Thoracic aorta (tissue), 2 donors: Measurements from ENCODE around the gene SYNE2. TPM values are rescaled to one million over a fixed set of nuclear protein-coding genes. Genes with fewer than 3 reads are reported as not detected.

Experiments used
- ATAC-seq: fragments of 150-250 bp; one replicate; pipeline ENCODE4 v1.8.0; 2017; ENCODE audit warnings: low read depth; ENCODE audit not compliant: insufficient number of reproducible peaks, low FRiP score
- DNase-seq: peaks from one replicate; pipeline ENCODE4 v3.0.0-alpha.2; 2020; ENCODE audit warnings: low spot score
- H3K27ac ChIP-seq, 2 donors: fragments of 200-600 bp; sonication (generic); 1 replicate in 1 of 2; 2 replicates in 1 of 2; pipeline ENCODE4 v1.5.1; 2016; ENCODE audit warnings: mild to moderate bottlenecking in 2 of 2, moderate library complexity in 2 of 2
- H3K27me3 ChIP-seq: fragments of 200-600 bp; sonication (generic); replicated peaks from 2 replicates; pipeline ENCODE4 v1.6.0; 2016; ENCODE audit warnings: mild to moderate bottlenecking; ENCODE audit not compliant: insufficient read depth
- H3K36me3 ChIP-seq: fragments of 200-600 bp; sonication (generic); one replicate; pipeline ENCODE4 v1.5.1; 2016
- H3K4me1 ChIP-seq, 2 donors: fragments of 200-600 bp; sonication (generic); 1 replicate in 1 of 2; 2 replicates in 1 of 2; pipeline versions ENCODE4 v1.5.1 to v1.6.0; 2016; ENCODE audit warnings: low read depth in 2 of 2, mild to moderate bottlenecking in 1 of 2; ENCODE audit not compliant: control insufficient read depth in 1 of 2
- H3K4me3 ChIP-seq: fragments of 200-600 bp; sonication (generic); 2 replicates; pipeline ENCODE4 v1.5.1; 2016; ENCODE audit warnings: mild to moderate bottlenecking
- H3K9me3 ChIP-seq: fragments of 200-600 bp; sonication (generic); 2 replicates; pipeline ENCODE4 v1.5.1; 2016
- total RNA-seq, 2 donors: library from RNA; depleted of rRNA; stranded (reverse); fragments of >200 nt; gene quantifications; one replicate each; pipeline versions ENCODE4 v1.1.0 to v1.2.3, GENCODE V29; 2016
- TF ChIP-seq, protein P1 (sequence below): fragments of 200-600 bp; sonication (generic); IDR thresholded peaks from one replicate; pipeline ENCODE4 v1.5.1; 2019; ENCODE audit warnings: antibody characterized with exemption

SYNE2 gene
- total RNA-seq, 2 donors from 2014 or later: 125 to 256 TPM

DNA sequence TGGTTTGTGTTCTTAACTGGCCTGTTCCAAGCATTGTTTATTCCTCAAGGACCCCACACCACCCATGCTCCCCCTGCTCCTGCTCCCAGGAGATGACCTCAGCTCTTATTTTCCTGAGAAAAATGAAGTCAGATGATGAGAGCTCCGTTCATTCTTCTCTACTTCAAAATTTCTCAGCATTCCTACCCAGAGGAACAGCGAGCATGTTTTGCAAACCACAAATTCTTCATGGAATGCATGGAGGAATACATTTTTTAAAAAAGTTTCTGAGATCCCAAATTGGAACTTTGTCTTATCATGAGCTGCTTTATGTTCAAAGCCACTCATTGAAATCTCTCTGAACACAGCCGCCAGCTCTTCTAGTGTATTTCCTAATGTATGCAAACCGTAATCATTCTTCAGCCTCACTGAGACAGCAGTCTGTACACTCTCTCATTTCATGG lies 44.9 kb downstream of the SYNE2 start:
- Histone ChIP-seq H3K27ac (peak overlapping the region in 1 of 2 donors; percentile 49), H3K4me1 (peaks cover 45 to 58% of the 10 kb centered on the region in 2 donors), H3K27me3 (no peaks in the 10 kb centered on the region), H3K4me3 (no peak overlapping the region), H3K9me3 (no peaks in the 10 kb centered on the region), H3K36me3 (no peaks in the 10 kb centered on the region)
- ATAC-seq: no peak
- no peak for DNase-seq
- TF ChIP-seq, protein P1, sequence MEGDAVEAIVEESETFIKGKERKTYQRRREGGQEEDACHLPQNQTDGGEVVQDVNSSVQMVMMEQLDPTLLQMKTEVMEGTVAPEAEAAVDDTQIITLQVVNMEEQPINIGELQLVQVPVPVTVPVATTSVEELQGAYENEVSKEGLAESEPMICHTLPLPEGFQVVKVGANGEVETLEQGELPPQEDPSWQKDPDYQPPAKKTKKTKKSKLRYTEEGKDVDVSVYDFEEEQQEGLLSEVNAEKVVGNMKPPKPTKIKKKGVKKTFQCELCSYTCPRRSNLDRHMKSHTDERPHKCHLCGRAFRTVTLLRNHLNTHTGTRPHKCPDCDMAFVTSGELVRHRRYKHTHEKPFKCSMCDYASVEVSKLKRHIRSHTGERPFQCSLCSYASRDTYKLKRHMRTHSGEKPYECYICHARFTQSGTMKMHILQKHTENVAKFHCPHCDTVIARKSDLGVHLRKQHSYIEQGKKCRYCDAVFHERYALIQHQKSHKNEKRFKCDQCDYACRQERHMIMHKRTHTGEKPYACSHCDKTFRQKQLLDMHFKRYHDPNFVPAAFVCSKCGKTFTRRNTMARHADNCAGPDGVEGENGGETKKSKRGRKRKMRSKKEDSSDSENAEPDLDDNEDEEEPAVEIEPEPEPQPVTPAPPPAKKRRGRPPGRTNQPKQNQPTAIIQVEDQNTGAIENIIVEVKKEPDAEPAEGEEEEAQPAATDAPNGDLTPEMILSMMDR: no peak

DNA sequence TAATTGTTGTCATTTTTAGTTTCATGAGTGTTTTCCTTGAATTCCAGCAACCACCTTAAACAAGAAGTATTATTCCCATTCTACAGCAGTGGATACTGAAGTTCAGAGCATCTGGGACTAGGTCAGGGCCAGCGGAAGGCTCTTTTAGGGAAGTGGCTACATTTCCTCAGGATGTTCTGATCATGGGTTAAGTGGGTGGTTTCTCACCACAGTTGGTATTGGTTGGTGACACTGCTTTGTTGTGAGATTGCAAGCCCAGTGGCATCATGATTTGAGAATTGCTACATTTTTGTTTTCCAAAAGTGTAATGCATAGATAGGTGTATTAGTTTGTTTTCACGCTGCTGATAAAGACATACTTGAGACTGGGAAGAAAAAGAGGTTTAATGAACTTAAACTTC lies 47.1 kb downstream of the SYNE2 start:
- no peaks in the 10 kb centered on the region for H3K9me3 ChIP-seq
- no peaks in the 10 kb centered on the region for H3K27me3 ChIP-seq
- no peak overlapping the region for H3K27ac ChIP-seq
- H3K4me3 ChIP-seq: no peak overlapping the region
- no peak for ATAC-seq
- no peak for DNase-seq
- TF ChIP-seq, protein P1: no peak
- no peaks in the 10 kb centered on the region for H3K36me3 ChIP-seq
- peaks cover 32 to 39% of the 10 kb centered on the region in 2 donors for H3K4me1 ChIP-seq

DNA sequence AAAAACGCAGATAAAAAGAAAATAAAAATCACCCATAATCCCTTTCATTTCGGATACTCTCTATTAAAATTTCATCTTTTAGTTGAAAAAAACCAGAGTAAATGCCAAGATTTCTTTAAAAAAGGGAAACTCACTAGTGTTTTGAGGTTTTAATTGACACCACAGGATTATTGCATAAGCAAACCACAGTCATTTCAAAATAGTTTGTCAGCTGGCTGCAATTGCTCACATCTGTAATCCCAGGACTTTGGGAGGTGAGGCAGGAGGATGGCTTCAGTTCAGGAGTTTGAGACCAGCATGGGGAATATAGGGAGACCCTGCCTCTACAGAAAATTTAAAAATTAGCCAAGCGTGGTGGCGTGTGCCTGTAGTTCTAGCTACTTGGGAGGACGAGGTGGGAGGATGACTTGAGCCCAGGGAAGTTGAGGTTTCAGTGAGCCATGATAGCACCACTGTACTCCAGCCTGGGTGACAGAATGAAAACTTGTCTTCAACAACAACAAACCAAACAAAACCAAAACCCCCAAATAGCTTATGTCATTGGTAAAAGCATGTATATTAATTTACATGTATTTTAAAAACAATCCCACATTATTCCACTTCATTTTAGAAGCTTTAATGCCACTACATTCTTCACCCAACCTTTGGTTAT lies 48.8 kb downstream of the SYNE2 start:
- ATAC-seq: no peak

DNA sequence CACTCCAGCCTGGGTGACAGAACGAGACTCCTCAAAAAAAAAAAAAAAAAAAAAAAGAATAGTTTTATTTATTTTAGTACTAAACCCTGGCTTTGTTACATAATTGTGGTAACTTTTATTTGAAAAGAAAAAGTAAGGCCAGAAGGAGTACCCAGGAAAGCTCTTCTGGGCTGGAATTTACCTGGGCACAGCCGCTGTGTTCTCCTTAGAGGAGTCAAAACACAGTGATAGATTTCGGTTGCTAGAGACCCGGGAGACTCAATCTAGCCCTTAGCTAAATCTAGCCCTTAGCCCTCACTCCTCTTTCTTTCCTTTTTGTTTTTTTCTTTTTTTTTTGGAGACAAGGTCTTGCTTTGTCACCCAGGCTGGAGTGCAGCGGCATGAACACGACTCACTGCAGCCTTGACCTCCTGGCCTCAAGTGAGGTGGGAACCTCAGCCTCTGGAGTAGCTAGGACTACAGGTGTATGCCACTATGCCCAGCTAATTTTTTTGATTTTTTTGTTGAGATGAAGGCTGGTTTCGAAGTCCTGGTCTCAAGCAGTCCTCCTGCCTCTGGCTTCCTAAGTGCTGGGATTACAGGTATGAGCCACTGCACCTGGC lies 49.7 kb downstream of the SYNE2 start:
- no peak for DNase-seq
- Histone ChIP-seq H3K4me3 (no peak overlapping the region), H3K36me3 (no peaks in the 10 kb centered on the region), H3K4me1 (peaks cover 10 to 15% of the 10 kb centered on the region in 2 donors), H3K27ac (no peak overlapping the region), H3K9me3 (no peaks in the 10 kb centered on the region), H3K27me3 (no peaks in the 10 kb centered on the region)
- ATAC-seq: no peak
- TF ChIP-seq, protein P1: no peak

More for the DNA sequence above, 48.8 kb downstream of the SYNE2 start:
- Histone ChIP-seq H3K27me3 (no peaks in the 10 kb centered on the region), H3K36me3 (no peaks in the 10 kb centered on the region), H3K4me3 (no peak overlapping the region), H3K27ac (no peak overlapping the region), H3K9me3 (no peaks in the 10 kb centered on the region), H3K4me1 (peaks cover 18 to 23% of the 10 kb centered on the region in 2 donors)
- DNase-seq: no peak
- TF ChIP-seq, protein P1: no peak

DNA sequence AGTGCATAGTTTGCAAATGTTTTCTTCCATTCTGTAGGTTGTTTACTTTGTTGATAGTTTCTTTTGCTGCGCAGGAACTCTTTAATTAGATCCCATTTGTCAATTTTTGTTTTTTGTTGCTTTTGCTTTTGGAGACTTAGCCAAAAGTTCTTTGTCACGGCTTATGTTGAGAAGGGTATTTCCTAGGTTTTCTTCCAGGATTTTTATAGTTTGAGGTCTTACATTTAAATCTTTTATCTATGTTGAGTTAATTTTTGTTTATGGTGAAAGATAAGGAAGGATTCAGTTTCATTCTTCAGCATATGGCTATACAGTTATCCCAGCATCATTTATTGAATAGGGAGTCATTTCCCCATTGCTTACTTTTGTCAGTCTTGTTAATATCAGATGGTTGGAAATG lies 51.9 kb downstream of the SYNE2 start:
- Histone ChIP-seq H3K36me3 (no peaks in the 10 kb centered on the region), H3K4me1 (peaks cover 12 to 16% of the 10 kb centered on the region in 2 donors), H3K9me3 (no peaks in the 10 kb centered on the region), H3K27me3 (no peaks in the 10 kb centered on the region), H3K4me3 (no peak overlapping the region), H3K27ac (no peak overlapping the region)
- ATAC-seq: no peak
- TF ChIP-seq, protein P1: no peak
- no peak for DNase-seq
